Stimulated activated CD8-positive, alpha-beta memory T cell treated with anti-CD3 and anti-CD28 coated beads, Interleukin-12 subunit alpha, Interleukin-12 subunit beta, amount 100 ng/mL, for 24 hours (primary cell): ENCODE results near the gene CNNM1.

Source experiments
- DNase-seq: peaks from one replicate; pipeline ENCODE4 v3.0.0-alpha.2; 2020; ENCODE audit errors: extremely low read depth

CNNM1 gene

GRCh38 chr10:99374526-99374925 is 45.4 kb downstream of the CNNM1 start:
- DNase-seq, result no peak

- DNase-seq, result no peak
These were observed 45.8 kb downstream of the CNNM1 start for GRCh38 chr10:99374972-99375371.

- no peak for DNase-seq
These were observed 46.3 kb downstream of the CNNM1 start for GRCh38 chr10:99375426-99375825.

- DNase-seq, result no peak
These were observed 53.0 kb downstream of the CNNM1 start for GRCh38 chr10:99382176-99382575.

GRCh38 chr10:99387071-99387470 is 57.9 kb downstream of the CNNM1 start:
- DNase-seq, result no peak

GRCh38 chr10:99387541-99387940 is 58.4 kb downstream of the CNNM1 start:
- DNase-seq, result no peak

GRCh38 chr10:99389729-99390480 is 60.7 kb downstream of the CNNM1 start:
- DNase-seq, result no peak

- DNase-seq, result no peak
These were observed 62.2 kb downstream of the CNNM1 start for GRCh38 chr10:99391346-99391745.

GRCh38 chr10:99393036-99393435 is 63.9 kb downstream of the CNNM1 start:
- no peak for DNase-seq

- DNase-seq, result no peak
These were observed 64.5 kb downstream of the CNNM1 start for GRCh38 chr10:99393683-99394082.

GRCh38 chr10:99394256-99394655 is 65.1 kb downstream of the CNNM1 start:
- no peak for DNase-seq

GRCh38 chr10:99394761-99395386 is 65.7 kb downstream of the CNNM1 start:
- DNase-seq, result no peak

- no peak for DNase-seq
These were observed 66.7 kb downstream of the CNNM1 start for GRCh38 chr10:99395750-99396445.

GRCh38 chr10:99396471-99396870 is 67.3 kb downstream of the CNNM1 start:
- DNase-seq, result no peak

GRCh38 chr10:99399664-99400063 is 70.5 kb downstream of the CNNM1 start:
- no peak for DNase-seq

GRCh38 chr10:99403674-99404073 is 74.5 kb downstream of the CNNM1 start:
- no peak for DNase-seq

GRCh38 chr10:99406149-99406548 is 77.0 kb downstream of the CNNM1 start:
- no peak for DNase-seq

- no peak for DNase-seq
These were observed 81.0 kb downstream of the CNNM1 start for GRCh38 chr10:99410146-99410545.

GRCh38 chr10:99410876-99411275 is 81.7 kb downstream of the CNNM1 start:
- DNase-seq, result no peak

- DNase-seq, result no peak
These were observed 82.4 kb downstream of the CNNM1 start for GRCh38 chr10:99411546-99411945.

- DNase-seq, result no peak
These were observed 82.9 kb downstream of the CNNM1 start for GRCh38 chr10:99412099-99412498.

GRCh38 chr10:99418910-99419624 is 89.9 kb downstream of the CNNM1 start:
- no peak for DNase-seq
